HepG2 (cell line): ENCODE measurements around the gene CIAO2A. TPM values are rescaled to one million over a fixed set of nuclear protein-coding genes. Genes with fewer than 3 reads are reported as not detected.

Source experiments
- ATAC-seq: fragments of 200-7000 bp; cut with Tn5 transposase; 3 replicates; pipeline ENCODE4 v1.9.1; 2020; ENCODE audit warnings: mild to moderate bottlenecking, moderate library complexity
- BruUV-seq: library from RNA; stranded (reverse); fragments of 400-500 nt; replicated peaks from 2 replicates; lab custom pipeline; 2021; lab: Mats Ljungman, UMichigan
- CTCF ChIA-PET: fragments of 300-600 bp; formaldehyde crosslinking; extraction: SDS; loops from one replicate; lab custom pipeline; 2021; ENCODE audit warnings: low total read pairs, inconsistent platforms, low intra/inter-chr PET ratio; lab: Yijun Ruan, JAX
- POLR2A ChIA-PET: fragments of 350-600 bp; sonication (Branson Sonifier 250); formaldehyde crosslinking; loops from one replicate; lab custom pipeline; 2020; ENCODE audit warnings: antibody characterized with exemption, inconsistent platforms; lab: Yijun Ruan, JAX
- DNase-seq: peaks from one replicate; pipeline ENCODE4 v3.0.0-alpha.2; 2015; ENCODE audit warnings: low spot score
- FAIRE-seq: peaks from 3 replicates; lab custom pipeline; 2011; peaks lifted over from hg19 to GRCh38; lab: Jason Lieb, UNC
- H2AFZ ChIP-seq: one replicate; pipeline ENCODE4 v1.6.1; 2011; ENCODE audit warnings: low read length, inconsistent platforms
- H3K27ac ChIP-seq: fragments of 300-600 bp; 3 replicates; pipeline ENCODE4 v1.8.0; 2011; ENCODE audit warnings: mixed run types, mild to moderate bottlenecking, mixed read lengths, low read length, inconsistent platforms; ENCODE audit not compliant: insufficient read depth; ENCODE audit errors: extremely low read length
- H3K27me3 ChIP-seq, 2 experiments: fragments of 200-600 bp in 1 of 2; 2 replicates in 1 of 2; 3 replicates in 1 of 2; pipeline versions ENCODE4 v1.6.0 to v1.8.0; 2011; ENCODE audit warnings: low read length in 2 of 2, mild to moderate bottlenecking in 2 of 2, moderate library complexity in 2 of 2, inconsistent platforms in 1 of 2; ENCODE audit not compliant: insufficient read depth in 2 of 2, control insufficient read depth in 1 of 2
- H3K36me3 ChIP-seq, 2 experiments: fragments of 200-600 bp in 1 of 2; replicated peaks in 1 of 2; 2 replicates in 1 of 2; 3 replicates in 1 of 2; pipeline versions ENCODE4 v1.5.1 to v1.8.0; 2011; ENCODE audit warnings: low read length in 2 of 2, inconsistent platforms in 1 of 2; ENCODE audit not compliant: insufficient read depth in 2 of 2, control insufficient read depth in 1 of 2
- H3K4me1 ChIP-seq: 2 replicates; pipeline ENCODE4 v1.5.1; 2012; ENCODE audit warnings: low read length, inconsistent platforms; ENCODE audit not compliant: insufficient read depth
- H3K4me2 ChIP-seq: 2 replicates; pipeline ENCODE4 v1.6.0; 2011; ENCODE audit warnings: low read depth, low read length, inconsistent platforms
- H3K4me3 ChIP-seq, 3 experiments: fragments of 200-600 bp in 1 of 3; sonication (generic), shearing (Covaris generic) in 1 of 3; replicated peaks in 1 of 3; 2 replicates each; pipeline ENCODE4 v1.5.1; 2011 to 2016; ENCODE audit warnings: low read length in 3 of 3, inconsistent platforms in 2 of 3, low read depth in 2 of 3, mild to moderate bottlenecking in 2 of 3, control low read depth in 1 of 3, mixed read lengths in 1 of 3; ENCODE audit not compliant: insufficient read depth in 1 of 3
- H3K79me2 ChIP-seq: one replicate; pipeline ENCODE4 v1.6.1; 2011; ENCODE audit warnings: low read length, inconsistent platforms; ENCODE audit not compliant: insufficient read depth
- H3K9ac ChIP-seq: 2 replicates; pipeline ENCODE4 v1.6.0; 2011; ENCODE audit warnings: mild to moderate bottlenecking, low read depth, low read length, inconsistent platforms; ENCODE audit not compliant: insufficient read depth
- H3K9me3 ChIP-seq: 2 replicates; pipeline ENCODE4 v1.5.1; 2012; ENCODE audit warnings: mild to moderate bottlenecking, low read length
- H4K20me1 ChIP-seq: 2 replicates; pipeline ENCODE4 v1.6.0; 2011; ENCODE audit warnings: inconsistent platforms, mild to moderate bottlenecking, low read length, moderate library complexity; ENCODE audit not compliant: insufficient read depth
- EZH2 ChIP-seq: conservative IDR thresholded peaks from 2 replicates; pipeline ENCODE4 v1.6.1; 2012; ENCODE audit warnings: mild to moderate bottlenecking, low read depth, low read length, moderate library complexity
- HOXA9 ChIP-seq: sonication (generic); formaldehyde crosslinking; IDR thresholded peaks from 2 replicates; pipeline ENCODE4 v1.8.1; 2022; ENCODE audit warnings: missing genetic modification reagents, mild to moderate bottlenecking, moderate library complexity, borderline replicate concordance
- NFKBIZ ChIP-seq: IDR thresholded peaks from 2 replicates; pipeline ENCODE4 v1.6.1; 2018; ENCODE audit warnings: missing genetic modification reagents, missing compliant biosample characterization
- RBM22 ChIP-seq: fragments of 200-400 bp; formaldehyde crosslinking; optimal IDR thresholded peaks from 2 replicates; pipeline ENCODE3; 2017; ENCODE audit warnings: mild to moderate bottlenecking, low read length, moderate library complexity
- SAFB2 ChIP-seq: sonication (generic); formaldehyde crosslinking; IDR thresholded peaks from 2 replicates; pipeline ENCODE4 v1.5.1; 2020; ENCODE audit warnings: missing genetic modification reagents, low read depth, mild to moderate bottlenecking, borderline replicate concordance
- SMC3 ChIP-seq: IDR thresholded peaks from 2 replicates; pipeline ENCODE4 v1.6.1; 2011; ENCODE audit warnings: low read length, improper control_type of control experiment
- STAG1 ChIP-seq: sonication (generic); formaldehyde crosslinking; IDR thresholded peaks from 2 replicates; pipeline ENCODE4 v1.4.0; 2020; ENCODE audit warnings: missing genetic modification reagents
- ZBTB33 ChIP-seq: sonication (generic); formaldehyde crosslinking; IDR thresholded peaks from 2 replicates; pipeline ENCODE4 v1.4.0; 2020; ENCODE audit warnings: missing genetic modification reagents
- ZBTB7A ChIP-seq: sonication (generic); formaldehyde crosslinking; IDR thresholded peaks from 2 replicates; pipeline ENCODE4 v1.8.0; 2022; ENCODE audit warnings: mild to moderate bottlenecking, missing genetic modification reagents
- ZNF652 ChIP-seq: IDR thresholded peaks from 2 replicates; pipeline ENCODE4 v1.6.1; 2016; ENCODE audit warnings: low read depth, borderline replicate concordance
- ZNF687 ChIP-seq: sonication (generic); formaldehyde crosslinking; IDR thresholded peaks from 2 replicates; pipeline ENCODE4 v1.5.1; 2020; ENCODE audit warnings: mild to moderate bottlenecking, missing genetic modification reagents, moderate library complexity
- WGBS: methylation state at CpG from one replicate; pipeline ENCODE4 v1.1.6; 2017; ENCODE audit warnings: low lambda C conversion rate; 5-methylcytosine and 5-hydroxymethylcytosine counted together
- in situ Hi-C: cut with HindIII; loops from 2 replicates; pipeline ENCODE4 v1.10.0; 2017; ENCODE audit warnings: low pct_unique_long_range_greater_than_20kb; ENCODE audit not compliant: extremely low pct_ligation_motif_present
- intact Hi-C: fragments of 100-400 bp; cut with micrococcal nuclease; formaldehyde crosslinking; loops from one replicate; pipeline ENCODE4 v1.10.0; 2022; ENCODE audit not compliant: unreplicated experiment
- polyA plus RNA-seq, 8 experiments: library from polyadenylated mRNA; depleted of rRNA in 3 of 8; stranded (reverse) in 7 of 8; unstranded in 1 of 8; fragments of >200 nt; fragmentation: Illumina TruSeq in 4 of 8; extraction: Trizol in 4 of 8; gene quantifications; 2 replicates each; pipeline versions ENCODE4 v1.2.1 to v1.2.3, GENCODE V29; 2011 to 2016; ENCODE audit warnings: low read depth in 4 of 8, missing spikeins in 1 of 8, mixed read lengths in 1 of 8; ENCODE audit not compliant: insufficient read depth in 1 of 8
- total RNA-seq, 5 experiments: library from RNA; depleted of rRNA; stranded (reverse); fragments of >200 nt; fragmentation: Illumina TruSeq; extraction: Trizol; gene quantifications; 2 replicates each; pipeline ENCODE4 v1.2.3, GENCODE V29; 2016; ENCODE audit warnings: low read depth in 1 of 5

Gene CIAO2A
- total and polyA plus RNA-seq, 2 of the 13 experiments (the other 11 are each of a cell fraction or from before 2014, with no cell fraction given), result 83.0 to 100 TPM

DNA sequence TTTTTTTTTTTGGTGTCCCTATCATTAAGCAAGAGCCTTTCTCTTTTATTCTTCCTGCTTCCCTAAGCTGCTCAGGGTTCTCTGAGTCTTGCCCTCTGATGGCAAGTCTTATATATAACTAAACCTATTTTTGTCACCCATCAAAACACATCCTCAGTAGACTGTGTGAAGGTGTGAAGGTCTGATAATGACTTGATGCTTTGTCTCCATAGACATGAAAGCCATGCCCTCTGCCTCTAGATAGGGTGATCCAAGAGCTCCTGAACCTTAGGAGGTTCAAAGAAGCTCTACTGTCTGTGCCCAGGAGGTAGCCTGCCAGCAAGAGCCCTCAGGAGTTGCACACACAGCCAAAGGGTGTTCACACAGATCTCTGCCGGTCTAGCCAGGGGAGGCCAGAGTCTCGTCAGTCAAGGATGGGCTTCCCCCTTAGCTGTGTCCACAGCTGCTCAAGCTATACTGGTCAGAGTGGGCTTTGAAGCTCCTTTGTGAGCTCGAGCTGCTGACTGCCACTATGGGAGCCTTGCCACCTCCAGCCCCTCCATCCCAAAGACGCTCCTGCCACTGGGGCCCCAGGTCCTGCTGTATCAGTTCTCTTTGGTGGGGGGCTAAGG, 44.8 kb upstream of the CIAO2A start:
- in situ Hi-C loops (no loop called here), intact Hi-C loops (no loop called here)
- no peaks in the 10 kb centered on the region for H3K27me3 ChIP-seq
- BruUV-seq, result no TSS peak
- no peak overlapping the region for H3K27ac ChIP-seq
- H3K79me2 ChIP-seq, result no peaks in the 10 kb centered on the region
- ChIA-PET POLR2A (no interaction called here), CTCF (no interaction called here)
- no peak overlapping the region for H3K4me2 ChIP-seq
- DNase-seq (no peak), FAIRE-seq (no peak), ATAC-seq (no peak)
- H4K20me1 ChIP-seq, result no peaks in the 10 kb centered on the region
- H2AFZ ChIP-seq, result no peak overlapping the region
- no peak overlapping the region for H3K4me3 ChIP-seq
- TF ChIP-seq NFKBIZ (no peak), SMC3 (no peak), RBM22 (peak; percentile 33), EZH2 (no peak)
- no peaks in the 10 kb centered on the region for H3K9me3 ChIP-seq
- 100% methylated on average over 2 of the region's 4 CpGs for WGBS
- peaks cover 16% of the 10 kb centered on the region for H3K4me1 ChIP-seq
- no peak overlapping the region for H3K9ac ChIP-seq
- peaks cover 33 to 64% of the 10 kb centered on the region in 2 experiments for H3K36me3 ChIP-seq

- FAIRE-seq (no peak), DNase-seq (no peak), ATAC-seq (peak; percentile 65)
- Histone ChIP-seq H3K9me3 (no peaks in the 10 kb centered on the region), H3K4me2 (no peak overlapping the region), H3K36me3 (peaks cover 32 to 62% of the 10 kb centered on the region in 2 experiments), H4K20me1 (no peaks in the 10 kb centered on the region), H3K27ac (no peak overlapping the region), H3K9ac (no peak overlapping the region), H3K27me3 (no peaks in the 10 kb centered on the region), H3K4me1 (peaks cover 13% of the 10 kb centered on the region), H2AFZ (no peak overlapping the region), H3K79me2 (no peaks in the 10 kb centered on the region), H3K4me3 (no peak overlapping the region)
- ChIA-PET POLR2A (no interaction called here), CTCF (no interaction called here)
- no TSS peak for BruUV-seq
- 95% methylated on average over 3 of the region's 8 CpGs for WGBS
- in situ Hi-C loops, result no loop called here
- intact Hi-C loops, result no loop called here
- TF ChIP-seq SAFB2 (no peak), ZBTB33 (CRISPR knock-in tag) (peak; percentile 95), ZNF687 (CRISPR knock-in tag) (peak; percentile 38), ZNF652 (CRISPR knock-in tag) (peak; percentile 61), ZBTB7A (CRISPR knock-in tag) (no peak), HOXA9 (CRISPR knock-in tag) (no peak), STAG1 (peak; percentile 25; the same call in 1 of the 2 replicates)
Measured at GRCh38 chr15:64137226-64137833, 43.7 kb upstream of the CIAO2A start.
